COLO668 (cell line): Measurements from ENCODE around the gene APCDD1.
"Not testable (repeated sequence)": the region's sequence is repeated elsewhere in the genome, so short reads cannot be mapped to it uniquely, and the experiment has no call there.

Experiments
- DNase-seq: peaks from one replicate; lab custom pipeline; 2025; ENCODE audit not compliant: unreplicated experiment; lab: John Stamatoyannopoulos, UW

The APCDD1 gene

DNA sequence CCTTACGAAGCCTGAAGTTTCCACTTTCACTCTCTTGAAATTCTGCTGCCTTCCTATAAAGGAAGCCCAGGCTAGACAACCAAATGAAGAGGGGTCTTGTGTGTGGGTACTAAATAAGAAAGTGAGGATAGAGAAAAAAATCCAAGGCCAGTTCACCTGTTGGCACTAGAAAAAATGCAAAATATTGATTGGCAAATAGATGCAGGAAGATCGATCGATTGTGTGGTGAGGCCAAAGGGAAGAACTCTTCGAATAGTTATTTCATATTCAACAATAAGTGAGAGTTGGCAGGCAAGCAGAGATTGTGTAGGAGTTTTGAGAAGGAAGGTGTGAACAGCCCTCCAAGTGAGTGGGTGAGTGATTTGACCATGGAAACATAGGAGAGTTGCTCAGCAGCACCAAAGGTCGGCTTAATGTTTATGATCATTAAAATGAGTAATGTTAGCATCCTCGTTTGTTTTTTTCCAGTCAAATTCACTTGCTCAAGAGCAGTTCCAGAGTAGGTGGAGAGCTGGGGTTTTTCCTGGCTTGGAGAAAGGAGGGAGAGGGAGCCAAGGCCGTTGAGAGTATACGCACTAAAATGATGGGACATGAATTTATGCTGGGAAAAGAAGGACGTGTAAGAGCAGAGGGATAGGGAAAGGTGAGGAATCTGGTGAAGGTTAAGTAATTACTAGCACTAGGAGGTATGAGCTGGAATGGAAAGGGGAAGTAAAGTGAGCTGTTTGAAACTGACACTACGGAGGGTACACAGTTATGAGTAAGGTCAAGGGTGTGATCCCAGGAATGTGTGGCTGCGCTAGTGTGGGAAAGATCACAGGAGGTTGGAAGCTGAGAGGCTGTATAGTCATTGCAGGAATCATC lies 70.3 kb downstream of the APCDD1 start:
- DNase-seq, result no peak

DNA sequence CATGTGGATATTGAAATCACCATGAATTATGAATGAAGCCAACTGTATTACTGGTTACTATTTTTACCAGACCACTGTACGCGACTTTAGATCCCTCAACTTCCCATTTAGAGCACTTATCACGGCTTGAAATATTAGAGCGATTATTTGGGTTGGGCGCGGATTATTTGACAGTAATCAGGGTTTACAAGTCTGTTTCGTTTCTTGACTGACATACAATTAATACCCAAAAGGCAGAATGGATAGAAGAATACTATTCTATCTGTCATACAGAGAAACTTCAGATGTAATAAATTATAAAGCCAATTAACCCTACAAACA lies 70.9 kb downstream of the APCDD1 start:
- DNase-seq, result no peak

DNA sequence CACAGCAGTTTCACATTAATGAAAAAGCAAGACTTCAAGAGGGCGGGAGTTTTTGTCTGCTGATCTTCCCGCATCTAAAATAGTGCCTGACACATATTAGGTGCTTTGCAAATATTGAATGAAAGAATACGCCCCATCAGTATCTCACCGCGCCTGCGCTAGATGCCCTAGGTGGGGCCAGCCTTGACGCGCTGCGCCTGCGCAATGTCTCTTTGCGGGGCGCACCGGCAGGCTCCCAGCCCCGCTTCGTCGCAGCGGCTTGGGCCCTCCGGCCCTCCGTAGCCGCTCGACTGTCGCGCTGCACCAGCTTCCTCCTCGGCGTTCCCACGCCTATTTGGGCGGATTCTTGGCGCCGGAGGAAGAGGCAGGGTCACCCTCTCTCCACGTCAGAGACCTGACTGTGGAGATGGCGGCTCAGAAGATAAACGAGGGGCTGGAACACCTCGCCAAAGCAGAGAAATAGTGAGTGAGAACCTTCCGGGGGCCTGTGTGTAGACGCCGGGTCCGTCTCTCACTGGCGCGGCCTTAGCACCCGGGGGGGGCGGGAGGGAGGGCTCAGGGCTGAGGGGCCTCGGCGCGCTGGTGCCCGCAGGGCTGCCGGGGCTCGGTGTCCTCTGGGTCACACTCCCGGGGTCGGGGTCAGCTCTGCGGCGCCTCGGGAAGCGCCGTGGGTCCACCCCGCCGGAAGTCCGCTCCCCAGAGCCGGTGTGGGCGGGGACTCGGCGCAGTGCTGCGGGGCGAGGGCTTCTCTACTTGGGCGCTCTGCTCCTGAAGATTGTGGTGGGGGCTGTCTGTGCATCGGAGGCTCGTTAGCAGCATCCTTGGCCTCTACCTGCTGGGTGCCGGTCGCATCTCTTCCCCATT lies 71.5 kb downstream of the APCDD1 start, which contains the start of gene NAPG:
Gene NAPG, plus strand, starts transcription at position 331 of the 864 bp plus-strand sequence. Its CDS starts 76 bp downstream, at position 407.
- peak; percentile 96 for DNase-seq

DNA sequence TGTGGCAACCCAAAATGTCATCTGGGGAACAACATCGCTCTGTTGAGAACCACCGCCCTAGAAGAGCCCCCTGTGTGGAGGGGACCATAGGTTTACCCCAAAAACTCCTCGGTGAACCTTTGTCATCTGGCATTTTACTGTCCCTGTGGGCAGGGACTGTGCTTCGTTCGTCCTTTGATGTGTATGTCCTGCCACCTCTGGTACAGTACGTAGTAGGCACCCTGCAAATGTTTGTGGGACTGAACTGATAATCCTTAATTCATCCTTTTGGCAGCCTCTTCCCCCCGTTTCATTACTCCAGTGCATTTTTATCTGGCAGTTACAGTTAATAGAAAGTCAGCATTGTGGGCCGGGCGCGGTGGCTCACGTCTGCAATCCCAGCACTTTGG lies 72.1 kb downstream of the APCDD1 start:
- no peak for DNase-seq

DNA sequence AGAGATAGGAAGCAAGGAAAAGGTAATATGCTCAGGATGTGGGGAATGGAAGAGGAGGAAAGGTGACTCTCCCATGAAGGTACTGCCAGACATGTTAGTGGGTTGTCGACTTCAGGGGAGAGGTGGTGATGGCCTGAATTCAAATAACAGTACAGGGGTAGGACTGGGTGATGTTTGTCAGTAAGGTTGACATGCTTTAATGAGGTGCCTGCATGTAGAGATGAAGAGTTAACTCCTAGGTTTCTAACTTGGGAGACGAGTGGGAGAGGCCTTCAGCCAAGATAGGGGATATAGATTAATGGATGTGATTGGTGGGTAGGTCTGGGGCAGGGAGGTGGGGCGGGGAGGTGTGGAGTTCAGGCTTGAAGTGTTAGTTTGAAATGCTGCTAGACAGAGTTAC lies 74.0 kb downstream of the APCDD1 start:
- no peak for DNase-seq

DNA sequence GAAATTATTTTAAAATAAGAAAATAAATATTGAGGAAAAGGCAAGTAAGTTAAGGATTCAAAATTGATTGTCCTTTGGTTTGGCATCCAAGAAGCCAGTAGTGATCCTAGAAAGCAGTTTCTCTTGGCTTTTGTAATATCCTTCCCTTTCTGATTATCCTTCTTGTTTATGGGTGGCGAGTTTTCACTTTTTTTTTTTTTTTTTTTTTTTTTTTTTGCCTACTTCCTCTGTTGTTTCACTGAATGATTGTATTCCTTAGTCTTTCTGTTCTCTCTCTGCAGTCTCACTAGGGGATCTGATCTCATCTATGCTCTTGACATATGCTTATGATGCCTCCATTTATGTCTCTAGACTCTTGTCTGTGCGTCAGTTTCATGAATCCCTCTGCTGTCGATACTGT lies 75.6 kb downstream of the APCDD1 start:
- DNase-seq, result no peak

DNA sequence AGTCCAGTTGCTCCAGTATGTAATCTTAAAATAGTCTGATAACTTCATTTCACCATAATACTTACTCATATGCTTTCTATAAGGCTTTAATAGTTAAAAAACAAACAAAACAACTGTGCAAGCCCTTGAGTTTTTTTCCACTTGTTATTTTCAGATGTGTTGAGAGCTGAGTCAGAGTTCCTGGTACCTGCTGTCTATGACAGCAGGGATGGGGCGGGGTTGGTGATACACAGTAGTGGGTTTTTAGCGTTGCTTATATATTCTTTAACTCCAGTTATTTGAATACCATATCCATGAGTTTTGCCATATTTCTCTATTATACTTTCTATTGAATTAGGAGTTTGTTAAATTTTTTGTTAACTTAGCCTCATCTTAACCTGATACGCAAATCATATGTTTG lies 76.4 kb downstream of the APCDD1 start:
- DNase-seq, result peak; percentile 11

DNA sequence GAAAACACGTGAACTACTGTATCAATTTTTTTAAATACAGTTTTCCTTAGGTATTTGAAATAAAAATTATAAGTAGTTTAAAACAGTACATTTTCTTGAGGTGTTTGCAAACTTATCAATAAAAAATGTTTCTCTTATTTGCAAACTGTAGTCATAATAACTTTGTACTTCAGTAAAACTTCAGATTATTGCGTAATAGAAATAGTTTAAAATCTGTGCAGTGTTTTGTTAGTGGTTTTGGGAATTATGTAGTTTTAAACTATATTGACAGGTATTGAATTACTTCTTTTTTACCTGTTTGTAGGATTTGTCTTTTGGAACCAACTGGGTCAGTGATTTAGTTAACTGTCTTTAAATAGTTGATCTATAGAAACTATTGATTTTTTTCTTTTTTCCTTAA lies 78.7 kb downstream of the APCDD1 start:
- no peak for DNase-seq

DNA sequence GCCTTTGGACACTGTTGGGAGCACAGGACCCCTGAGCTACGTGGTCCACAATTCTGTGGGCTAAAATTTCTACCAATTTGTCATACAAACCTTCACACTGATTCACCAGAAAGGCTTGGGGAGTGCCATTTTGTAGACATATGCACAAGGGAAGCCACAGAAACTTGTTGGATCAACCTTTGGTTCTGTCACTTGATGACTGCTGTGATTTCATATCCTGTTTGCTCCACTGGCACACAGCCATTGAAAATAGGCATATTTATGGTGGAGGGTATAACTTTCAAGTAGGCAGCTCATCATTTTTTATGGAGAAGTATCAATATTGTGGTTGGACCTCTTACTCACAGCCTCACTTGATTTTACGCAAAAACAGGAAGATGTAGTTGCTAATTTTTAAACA lies 81.8 kb downstream of the APCDD1 start:
- no peak for DNase-seq

DNA sequence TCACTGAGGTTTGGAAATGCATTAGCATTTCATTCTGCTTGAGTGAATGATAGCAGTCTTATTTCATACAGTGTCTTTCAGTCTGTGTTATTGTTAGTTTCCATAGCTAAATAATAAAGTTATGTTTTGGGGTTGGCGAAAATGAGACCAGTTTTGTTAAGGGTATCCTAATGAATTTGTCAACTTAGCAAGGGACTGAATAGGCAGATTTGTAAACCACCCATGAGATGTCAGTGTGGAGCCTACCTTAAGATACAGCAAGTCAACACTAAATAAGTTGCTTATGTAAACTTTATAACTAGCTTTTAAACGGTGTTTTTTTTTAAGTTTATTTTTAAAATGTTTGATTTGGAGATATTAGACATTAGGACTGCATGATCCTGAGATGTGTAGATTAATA lies 83.3 kb downstream of the APCDD1 start:
- no peak for DNase-seq

DNA sequence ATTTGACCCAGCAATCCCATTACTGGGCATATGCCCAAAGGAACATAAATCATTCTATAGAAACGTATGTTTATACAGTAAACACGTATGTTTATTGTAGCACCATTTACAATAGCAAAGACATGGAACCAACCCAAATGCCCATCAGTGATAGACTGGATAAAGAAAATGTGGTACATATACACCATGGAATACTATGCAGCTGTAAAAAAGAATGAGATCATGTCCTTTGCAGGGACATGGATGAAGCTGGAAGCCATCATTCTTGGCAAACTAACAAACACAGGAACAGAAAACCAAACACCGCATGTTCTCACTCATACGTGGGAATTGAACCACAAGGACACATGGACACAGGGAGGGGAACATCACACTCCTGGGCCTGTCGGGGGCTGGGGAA lies 84.7 kb downstream of the APCDD1 start:
- DNase-seq, result not testable (repeated sequence)
